Measurements from ENCODE around the gene NME7. TPM values are rescaled to one million over a fixed set of nuclear protein-coding genes. Genes with fewer than 3 reads are reported as not detected.

Gene NME7
- total RNA-seq, 2 donors from 2014 or later: 10.3 to 16.3 TPM

DNA sequence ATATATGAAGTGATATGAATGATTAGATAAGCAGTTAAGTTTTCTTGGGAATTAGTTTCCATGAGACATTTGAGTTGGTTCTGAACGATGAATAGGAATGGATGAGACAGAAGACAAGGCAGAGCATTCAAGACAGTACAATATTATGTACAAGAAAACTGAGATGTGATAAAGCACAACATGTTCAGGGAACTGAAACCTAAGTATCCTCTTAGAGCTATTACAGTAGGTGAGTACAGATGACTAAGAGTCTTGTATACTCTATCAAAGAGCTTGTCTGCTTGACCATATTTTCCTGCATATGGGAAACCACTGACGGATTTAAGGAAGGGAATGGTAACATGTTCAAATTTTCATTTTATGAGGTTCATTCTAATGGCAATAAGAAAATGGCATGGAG, 61.6 kb downstream of the NME7 start:
- intact Hi-C loops (cut with DNase I): no loop called here
- Histone ChIP-seq H3K36me3 (no peaks in the 10 kb centered on the region), H3K9me3 (no peaks in the 10 kb centered on the region), H3K27ac (no peak overlapping the region), H3K4me3 (no peak overlapping the region), H3K4me1 (replicated peaks) (no peaks in the 10 kb centered on the region), H3K27me3 (replicated peaks; ENCODE audit: insufficient read depth) (no peaks in the 10 kb centered on the region)
- no peak for TF ChIP-seq POLR2A (IDR thresholded peaks at IDR 0.05)
- no peak for DNase-seq (ENCODE audit: low spot score)
- WGBS: 91% methylated on average over 2 of the region's 2 CpGs

DNA sequence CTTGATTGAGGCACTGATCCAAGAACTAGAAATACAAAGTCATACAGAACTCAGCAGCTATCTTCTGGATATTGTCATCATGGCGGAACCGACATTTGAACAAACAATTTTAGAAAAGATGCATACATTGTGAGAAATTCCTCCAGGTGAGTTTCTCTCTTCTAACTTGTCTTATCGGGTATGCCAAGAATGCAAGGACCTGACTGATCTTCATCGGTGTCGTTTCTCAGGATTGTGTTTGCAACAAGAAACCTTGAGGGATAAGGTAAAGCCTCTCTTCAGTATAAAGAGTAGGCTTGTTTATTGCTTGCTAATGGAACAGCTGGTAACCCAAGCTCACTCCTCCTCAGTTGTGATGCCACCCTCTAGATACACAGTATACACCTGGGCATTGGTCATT, 62.2 kb downstream of the NME7 start:
- Histone ChIP-seq H3K4me1 (replicated peaks) (no peaks in the 10 kb centered on the region), H3K4me3 (no peak overlapping the region), H3K9me3 (no peaks in the 10 kb centered on the region), H3K27me3 (replicated peaks; ENCODE audit: insufficient read depth) (no peaks in the 10 kb centered on the region), H3K27ac (no peak overlapping the region), H3K36me3 (no peaks in the 10 kb centered on the region)
- 91% methylated on average over 5 of the region's 5 CpGs for whole genome bisulfite sequencing
- no peak for DNase-seq (ENCODE audit: low spot score)
- TF ChIP-seq, protein P1, sequence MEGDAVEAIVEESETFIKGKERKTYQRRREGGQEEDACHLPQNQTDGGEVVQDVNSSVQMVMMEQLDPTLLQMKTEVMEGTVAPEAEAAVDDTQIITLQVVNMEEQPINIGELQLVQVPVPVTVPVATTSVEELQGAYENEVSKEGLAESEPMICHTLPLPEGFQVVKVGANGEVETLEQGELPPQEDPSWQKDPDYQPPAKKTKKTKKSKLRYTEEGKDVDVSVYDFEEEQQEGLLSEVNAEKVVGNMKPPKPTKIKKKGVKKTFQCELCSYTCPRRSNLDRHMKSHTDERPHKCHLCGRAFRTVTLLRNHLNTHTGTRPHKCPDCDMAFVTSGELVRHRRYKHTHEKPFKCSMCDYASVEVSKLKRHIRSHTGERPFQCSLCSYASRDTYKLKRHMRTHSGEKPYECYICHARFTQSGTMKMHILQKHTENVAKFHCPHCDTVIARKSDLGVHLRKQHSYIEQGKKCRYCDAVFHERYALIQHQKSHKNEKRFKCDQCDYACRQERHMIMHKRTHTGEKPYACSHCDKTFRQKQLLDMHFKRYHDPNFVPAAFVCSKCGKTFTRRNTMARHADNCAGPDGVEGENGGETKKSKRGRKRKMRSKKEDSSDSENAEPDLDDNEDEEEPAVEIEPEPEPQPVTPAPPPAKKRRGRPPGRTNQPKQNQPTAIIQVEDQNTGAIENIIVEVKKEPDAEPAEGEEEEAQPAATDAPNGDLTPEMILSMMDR (IDR thresholded peaks at IDR 0.05): no peak
- TF ChIP-seq POLR2AphosphoS5 (IDR thresholded peaks at IDR 0.05) (no peak), POLR2A (IDR thresholded peaks at IDR 0.05) (no peak)
- intact Hi-C loops (cut with DNase I): no loop called here

DNA sequence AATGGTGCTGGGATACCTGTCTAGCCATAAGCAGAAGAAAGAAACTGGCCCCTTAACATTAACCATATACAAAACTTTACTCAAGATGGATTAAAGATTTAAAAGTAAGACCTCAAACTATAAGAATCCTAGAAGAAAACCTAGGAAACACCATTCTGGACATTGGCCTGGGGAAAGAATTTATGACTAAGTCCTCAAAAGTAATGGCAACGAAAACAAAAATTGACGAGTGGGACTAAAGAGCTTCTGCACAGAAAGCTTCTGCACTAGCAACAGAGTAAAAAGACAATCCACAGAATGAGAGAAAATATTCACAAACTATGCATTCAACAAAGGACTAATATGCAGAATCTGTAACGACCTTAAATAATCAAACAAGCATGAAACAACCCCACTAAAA, 66.7 kb downstream of the NME7 start:
- 86% methylated on average over 3 of the region's 3 CpGs for WGBS
- no peak for TF ChIP-seq POLR2AphosphoS5 (IDR thresholded peaks at IDR 0.05)
- no peak for TF ChIP-seq POLR2A (IDR thresholded peaks at IDR 0.05)
- TF ChIP-seq, protein P1 (IDR thresholded peaks at IDR 0.05): no peak
- Histone ChIP-seq H3K27ac (no peak overlapping the region), H3K9me3 (no peaks in the 10 kb centered on the region), H3K36me3 (no peaks in the 10 kb centered on the region), H3K4me3 (no peak overlapping the region), H3K4me1 (replicated peaks) (no peaks in the 10 kb centered on the region), H3K27me3 (replicated peaks; ENCODE audit: insufficient read depth) (no peaks in the 10 kb centered on the region)
- intact Hi-C loops (cut with DNase I): no loop called here
- DNase-seq (ENCODE audit: low spot score): no peak

DNA sequence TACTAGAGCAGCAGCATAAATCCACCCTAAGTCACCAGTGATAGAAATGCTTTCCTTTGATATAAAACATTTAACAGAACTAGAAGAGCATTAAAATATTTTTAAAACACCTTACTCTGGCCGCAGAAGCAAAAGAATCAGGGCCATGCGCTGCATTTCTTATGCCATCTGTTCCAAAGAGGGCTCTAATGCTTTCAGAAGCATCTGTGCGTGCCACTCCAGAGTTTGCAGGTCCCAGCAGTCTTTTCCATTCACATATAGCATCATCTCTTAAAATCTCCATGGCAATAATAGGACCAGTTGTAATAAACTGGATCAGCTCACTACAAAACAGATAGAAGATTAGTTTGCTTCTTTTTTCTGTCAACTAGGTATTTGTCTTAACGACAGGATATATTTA, 69.2 kb downstream of the NME7 start:
- 87% methylated on average over 4 of the region's 4 CpGs for WGBS
- Histone ChIP-seq H3K27ac (no peak overlapping the region), H3K27me3 (replicated peaks; ENCODE audit: insufficient read depth) (no peaks in the 10 kb centered on the region), H3K36me3 (no peaks in the 10 kb centered on the region), H3K4me3 (no peak overlapping the region), H3K9me3 (no peaks in the 10 kb centered on the region), H3K4me1 (replicated peaks) (no peaks in the 10 kb centered on the region)
- no peak for TF ChIP-seq POLR2AphosphoS5 (IDR thresholded peaks at IDR 0.05)
- TF ChIP-seq, protein P1 (IDR thresholded peaks at IDR 0.05): no peak
- no peak for TF ChIP-seq POLR2A (IDR thresholded peaks at IDR 0.05)
- intact Hi-C loops (cut with DNase I): no loop called here
- DNase-seq (ENCODE audit: low spot score): no peak

DNA sequence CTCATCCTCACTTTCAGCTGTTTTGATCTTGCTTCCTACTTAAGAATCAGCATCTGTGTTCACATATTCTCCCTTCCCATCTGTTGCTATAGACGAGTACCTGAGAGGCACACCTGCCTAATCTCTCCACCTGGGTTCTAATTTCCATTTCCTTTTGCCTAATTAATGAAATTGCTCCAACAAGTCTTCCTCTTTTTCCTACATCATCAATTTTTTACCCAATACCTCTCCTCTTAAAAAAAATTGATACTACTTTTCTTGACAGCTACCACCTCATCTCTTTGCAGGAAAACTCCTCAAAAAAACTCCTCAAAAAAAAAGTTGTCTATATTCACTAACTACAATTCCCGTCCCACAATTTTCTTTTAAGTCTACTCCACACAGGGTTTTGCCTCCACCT, 71.8 kb downstream of the NME7 start:
- WGBS: 100% methylated on average over 2 of the region's 2 CpGs
- Histone ChIP-seq H3K9me3 (no peaks in the 10 kb centered on the region), H3K4me1 (replicated peaks) (no peaks in the 10 kb centered on the region), H3K27ac (no peak overlapping the region), H3K27me3 (replicated peaks; ENCODE audit: insufficient read depth) (no peaks in the 10 kb centered on the region), H3K36me3 (no peaks in the 10 kb centered on the region), H3K4me3 (no peak overlapping the region)
- DNase-seq (ENCODE audit: low spot score): no peak
- TF ChIP-seq, protein P1 (IDR thresholded peaks at IDR 0.05): no peak
- TF ChIP-seq POLR2AphosphoS5 (IDR thresholded peaks at IDR 0.05) (no peak), POLR2A (IDR thresholded peaks at IDR 0.05) (no peak)
- intact Hi-C loops (cut with DNase I): no loop called here
